Gastroesophageal sphincter (tissue), 3 donors: Measurements from ENCODE around the gene SAPCD1.

ENCODE experiments used
- EP300 ChIP-seq: sonication (generic); formaldehyde crosslinking; IDR thresholded peaks from one replicate; pipeline ENCODE4 v1.6.1; 2017; ENCODE audit warnings: antibody characterized with exemption, mild to moderate bottlenecking
- POLR2A ChIP-seq, 2 donors: fragments of 450-650 bp; IDR thresholded peaks; one replicate each; pipeline ENCODE4 v1.6.1; 2017; ENCODE audit warnings: antibody characterized with exemption in 2 of 2, mild to moderate bottlenecking in 2 of 2, moderate library complexity in 1 of 2
- POLR2AphosphoS5 ChIP-seq: sonication (generic); formaldehyde crosslinking; IDR thresholded peaks from one replicate; pipeline ENCODE4 v1.6.1; 2017; ENCODE audit warnings: antibody characterized with exemption
- TF ChIP-seq, protein P1 (sequence below), 4 experiments: fragments of 200-600 bp in 2 of 4; fragments of 450-650 bp in 2 of 4; sonication (generic) in 1 of 4; IDR thresholded peaks; one replicate each; pipeline ENCODE4 v1.5.1; 2017 to 2019; ENCODE audit warnings: antibody characterized with exemption in 4 of 4, mild to moderate bottlenecking in 2 of 4, moderate library complexity in 2 of 4

DNA sequence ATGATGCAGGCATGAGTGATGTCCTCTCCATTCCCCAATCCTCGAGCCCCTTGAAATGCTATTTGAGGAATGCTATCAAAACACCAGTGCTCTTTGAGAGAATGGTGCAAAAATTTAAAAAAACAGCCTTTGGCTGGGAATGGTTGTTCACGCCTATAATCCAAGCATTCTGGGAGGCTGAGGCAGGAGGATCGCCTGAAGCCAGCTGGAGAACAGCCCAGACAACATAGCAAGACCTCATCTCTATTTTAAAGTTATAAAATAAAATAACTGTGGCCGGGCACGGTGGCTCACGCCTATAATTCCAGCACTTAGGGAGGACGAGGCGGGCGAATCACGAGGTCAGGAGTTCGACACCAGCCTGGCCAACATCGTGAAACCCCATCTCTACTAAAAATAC is 37.3 kb downstream of the SAPCD1 start:
- TF ChIP-seq, protein P1, sequence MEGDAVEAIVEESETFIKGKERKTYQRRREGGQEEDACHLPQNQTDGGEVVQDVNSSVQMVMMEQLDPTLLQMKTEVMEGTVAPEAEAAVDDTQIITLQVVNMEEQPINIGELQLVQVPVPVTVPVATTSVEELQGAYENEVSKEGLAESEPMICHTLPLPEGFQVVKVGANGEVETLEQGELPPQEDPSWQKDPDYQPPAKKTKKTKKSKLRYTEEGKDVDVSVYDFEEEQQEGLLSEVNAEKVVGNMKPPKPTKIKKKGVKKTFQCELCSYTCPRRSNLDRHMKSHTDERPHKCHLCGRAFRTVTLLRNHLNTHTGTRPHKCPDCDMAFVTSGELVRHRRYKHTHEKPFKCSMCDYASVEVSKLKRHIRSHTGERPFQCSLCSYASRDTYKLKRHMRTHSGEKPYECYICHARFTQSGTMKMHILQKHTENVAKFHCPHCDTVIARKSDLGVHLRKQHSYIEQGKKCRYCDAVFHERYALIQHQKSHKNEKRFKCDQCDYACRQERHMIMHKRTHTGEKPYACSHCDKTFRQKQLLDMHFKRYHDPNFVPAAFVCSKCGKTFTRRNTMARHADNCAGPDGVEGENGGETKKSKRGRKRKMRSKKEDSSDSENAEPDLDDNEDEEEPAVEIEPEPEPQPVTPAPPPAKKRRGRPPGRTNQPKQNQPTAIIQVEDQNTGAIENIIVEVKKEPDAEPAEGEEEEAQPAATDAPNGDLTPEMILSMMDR (IDR thresholded peaks at IDR 0.05) = no peak
- TF ChIP-seq POLR2AphosphoS5 = no peak
- no peak for TF ChIP-seq POLR2A (IDR thresholded peaks at IDR 0.05)
- no peak for TF ChIP-seq EP300
